ENCODE data around the gene ZC3H4.

ZC3H4 gene

DNA sequence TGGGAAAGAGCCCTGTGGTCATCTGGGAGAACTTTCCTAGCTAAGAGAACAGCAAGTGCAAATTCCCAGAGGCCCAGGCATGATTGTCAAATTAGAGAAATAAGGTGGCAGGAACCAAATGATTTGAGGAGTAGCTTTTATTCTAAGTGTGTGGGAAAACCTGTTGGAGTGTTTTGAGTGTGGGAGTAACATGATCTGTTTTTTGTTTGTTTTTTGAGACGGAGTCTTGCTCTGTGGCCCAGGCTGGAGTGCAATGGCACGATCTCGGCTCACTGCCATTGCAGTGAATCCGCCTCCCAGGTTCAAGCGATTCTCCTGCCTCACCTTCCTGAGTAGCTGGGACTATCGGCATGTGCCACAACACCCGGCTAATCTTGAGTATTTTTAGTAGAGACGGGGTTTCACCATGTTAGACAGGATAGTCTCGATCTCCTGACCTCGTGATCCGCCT, 19.5 kb upstream of the ZC3H4 start:
- no peak for DNase-seq

GRCh38 chr19:47132194-47132852, 18.7 kb upstream of the ZC3H4 start:
- no peak for DNase-seq

GRCh38 chr19:47130589-47131227, 17.1 kb upstream of the ZC3H4 start, which contains the start of gene SAE1:
Gene SAE1, plus strand, starts transcription at chr19:47130835. Its CDS starts 96 bp downstream, at chr19:47130931.
- peak; percentile 81 to 98 (median 90) for DNase-seq

- DNase-seq = no peak
Observed at GRCh38 chr19:47130120-47130588, 16.6 kb upstream of the ZC3H4 start.

GRCh38 chr19:47129579-47129978, 16.0 kb upstream of the ZC3H4 start:
- no peak for DNase-seq

DNA sequence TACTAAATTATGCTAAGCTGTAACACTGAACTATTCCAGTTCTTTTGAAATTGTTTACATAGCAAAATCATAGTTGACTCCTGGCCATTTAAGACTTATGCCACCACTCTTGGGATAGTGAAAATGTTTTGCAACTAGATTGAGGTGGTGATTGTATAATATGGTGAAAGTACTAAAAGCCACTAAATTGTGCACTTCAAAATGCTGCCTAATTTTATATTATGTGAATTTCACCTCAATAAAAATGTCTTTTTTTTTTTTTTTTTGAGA, 12.0 kb upstream of the ZC3H4 start:
- DNase-seq = no peak

- DNase-seq = no peak
Observed at GRCh38 chr19:47124937-47125668, 11.5 kb upstream of the ZC3H4 start.

- no peak for DNase-seq
Observed at GRCh38 chr19:47123406-47123805, 9.8 kb upstream of the ZC3H4 start.

DNA sequence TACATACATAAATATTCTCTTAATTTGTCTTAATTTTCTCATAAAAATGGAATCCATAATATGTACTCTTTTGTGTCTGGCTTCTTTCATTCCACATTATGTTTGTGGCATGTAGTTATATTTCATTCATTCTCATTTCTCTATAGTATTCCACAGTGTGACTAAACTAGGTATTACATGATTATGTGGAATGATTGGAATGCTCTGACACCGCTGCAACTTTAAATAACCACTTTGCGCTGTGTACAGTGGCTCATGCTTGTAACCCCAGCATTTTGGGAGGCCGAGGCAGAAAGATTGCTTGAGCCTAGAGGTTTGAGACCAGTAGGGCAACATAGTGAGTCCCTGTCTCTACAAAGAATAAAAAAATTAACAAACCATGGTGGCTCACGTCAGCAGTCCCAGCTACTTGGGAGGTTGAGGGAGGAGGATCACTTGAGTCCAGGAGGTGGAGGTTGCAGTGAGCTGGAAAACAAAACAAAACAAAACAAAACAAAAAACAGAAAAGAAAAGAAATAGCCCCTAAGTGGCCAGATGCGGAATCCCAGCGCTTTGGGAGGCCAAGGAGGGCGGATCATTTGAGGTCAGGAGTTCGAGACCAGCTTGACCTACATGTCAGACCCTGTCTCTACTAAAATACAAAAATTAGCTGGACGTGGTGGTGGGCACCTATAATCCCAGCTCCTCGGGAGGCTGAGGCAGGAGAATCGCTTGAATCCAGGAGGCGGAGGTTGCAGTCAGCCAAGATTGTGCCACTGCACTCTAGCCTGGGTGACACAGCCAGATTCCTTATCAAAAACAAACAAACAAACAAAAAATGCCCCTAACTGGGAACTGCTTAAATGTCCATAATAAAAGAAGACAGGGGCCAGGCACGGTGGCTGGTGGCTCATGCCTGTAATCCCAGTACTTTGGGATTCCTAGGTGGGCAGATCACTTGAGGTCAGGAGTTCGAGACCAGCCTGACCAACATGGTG, 9.1 kb upstream of the ZC3H4 start:
- no peak for DNase-seq

GRCh38 chr19:47120470-47121067, 7.0 kb upstream of the ZC3H4 start:
- no peak for DNase-seq

- DNase-seq = no peak
Observed at GRCh38 chr19:47113850-47114651, 475 bp upstream of the ZC3H4 start.

DNA sequence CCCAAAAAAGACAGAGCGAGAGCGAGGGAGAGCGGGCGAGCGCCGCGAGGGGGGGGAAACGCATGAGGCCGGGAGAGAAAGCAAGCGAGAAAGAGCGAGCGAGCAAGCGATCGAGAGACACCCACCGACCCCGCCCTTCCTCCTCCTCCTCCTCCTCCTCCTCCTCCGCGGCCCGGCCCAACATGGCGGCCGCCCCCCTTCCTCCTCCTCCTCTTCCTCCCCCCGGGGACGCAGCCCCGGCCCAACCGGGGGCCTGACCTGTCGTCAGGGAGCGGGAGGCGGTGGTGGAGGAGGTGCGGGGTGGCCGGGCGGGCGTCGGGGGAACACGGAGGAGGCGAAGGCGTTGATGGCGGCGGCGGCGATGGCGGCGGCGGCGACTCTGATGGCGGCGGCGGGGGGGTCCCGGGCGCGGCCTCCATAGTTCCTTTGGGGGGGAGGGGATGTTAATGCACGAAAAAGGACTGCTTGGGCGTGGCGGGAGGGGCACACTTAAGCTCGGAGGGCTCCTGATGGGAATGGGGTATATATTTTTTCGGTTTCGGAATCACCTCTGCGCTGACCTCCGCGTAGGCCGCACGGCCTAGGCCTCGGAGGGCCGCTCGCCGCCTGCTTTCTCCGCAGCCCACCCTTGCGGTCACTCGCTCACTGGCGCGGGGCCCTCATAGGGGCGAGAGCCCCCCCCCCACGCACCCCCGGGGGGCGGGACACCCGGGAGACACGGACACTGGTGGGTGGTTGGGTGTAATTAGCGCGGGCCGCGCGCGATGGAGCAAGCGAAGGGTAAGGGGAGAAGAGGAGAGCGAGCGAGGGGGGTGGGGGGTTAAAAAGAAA, 1.2 kb downstream of the ZC3H4 start:
- DNase-seq = peak; percentile 71 to 88 (median 78)

DNA sequence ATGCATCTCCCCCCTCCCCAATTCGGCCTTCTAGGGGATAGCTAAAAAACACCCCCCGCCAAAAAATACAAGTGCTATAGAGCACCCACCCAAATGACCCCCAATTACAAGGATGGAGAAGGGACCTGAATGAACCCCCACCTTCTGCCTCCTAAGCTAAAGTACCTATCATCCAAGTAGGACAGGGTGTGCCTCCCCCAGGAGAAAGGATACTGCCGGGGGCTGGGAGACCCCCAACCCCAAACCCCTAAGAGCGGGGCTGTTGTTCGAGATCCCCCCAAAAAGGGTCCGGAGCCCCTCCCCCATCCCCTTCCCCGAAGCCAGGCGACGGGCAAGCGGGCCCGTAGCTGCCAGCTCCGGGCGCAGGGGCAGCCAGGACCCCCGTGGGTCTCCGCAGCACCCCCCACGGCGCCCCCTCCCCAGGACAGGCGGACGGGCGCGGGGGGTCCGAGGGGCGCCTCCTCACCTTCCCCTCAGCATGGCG, 1.9 kb downstream of the ZC3H4 start:
- DNase-seq = no peak

GRCh38 chr19:47111006-47111621, 2.5 kb downstream of the ZC3H4 start:
- DNase-seq = peak in 1 of 4 experiments; percentile 44

DNA sequence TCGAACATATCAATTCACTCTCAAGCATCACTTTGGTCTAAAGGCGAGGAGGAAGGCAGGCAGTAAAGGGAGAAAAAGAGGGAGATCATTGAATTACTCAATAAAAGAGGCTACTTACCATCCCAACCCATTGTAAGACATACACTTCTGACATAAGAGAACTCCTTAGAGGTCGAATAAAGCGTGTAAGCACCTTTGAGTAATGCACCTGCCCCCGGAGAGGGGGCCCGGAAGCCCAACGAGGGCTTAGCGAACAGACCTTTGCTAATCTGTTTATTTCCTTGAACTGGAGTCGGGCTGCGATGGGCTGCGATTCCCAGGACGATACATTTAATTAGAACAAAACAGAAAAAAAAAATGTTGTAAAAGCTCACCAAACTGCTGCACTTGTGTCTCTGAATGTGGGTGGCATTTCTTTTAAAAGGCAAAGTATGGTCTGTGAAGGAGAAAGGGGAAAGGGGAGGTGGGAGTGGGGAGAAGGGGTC, 3.0 kb downstream of the ZC3H4 start:
- peak in 2 of 4 experiments; percentile 49 to 52 for DNase-seq

- DNase-seq = peak in 3 of 4 experiments; percentile 10 to 21 (median 17)
Observed at GRCh38 chr19:47109541-47110375, 3.8 kb downstream of the ZC3H4 start.

DNA sequence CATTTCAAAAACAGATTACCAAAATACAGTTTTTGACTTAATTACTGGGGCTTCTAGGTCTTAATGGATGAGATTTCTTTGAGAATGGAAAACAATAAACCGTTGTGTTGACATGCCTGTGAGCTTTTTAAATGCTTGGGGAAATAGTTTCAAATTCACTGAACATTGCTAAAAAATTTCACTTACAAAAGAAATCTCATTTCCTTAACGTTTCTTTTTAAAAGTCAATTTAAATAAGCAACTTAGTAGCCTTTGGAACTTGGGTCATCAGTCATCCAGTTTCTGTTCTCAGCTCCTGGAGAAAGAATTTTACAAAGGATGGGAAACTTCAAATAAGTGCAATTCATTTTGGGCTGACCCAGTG, 4.4 kb downstream of the ZC3H4 start:
- no peak for DNase-seq

DNA sequence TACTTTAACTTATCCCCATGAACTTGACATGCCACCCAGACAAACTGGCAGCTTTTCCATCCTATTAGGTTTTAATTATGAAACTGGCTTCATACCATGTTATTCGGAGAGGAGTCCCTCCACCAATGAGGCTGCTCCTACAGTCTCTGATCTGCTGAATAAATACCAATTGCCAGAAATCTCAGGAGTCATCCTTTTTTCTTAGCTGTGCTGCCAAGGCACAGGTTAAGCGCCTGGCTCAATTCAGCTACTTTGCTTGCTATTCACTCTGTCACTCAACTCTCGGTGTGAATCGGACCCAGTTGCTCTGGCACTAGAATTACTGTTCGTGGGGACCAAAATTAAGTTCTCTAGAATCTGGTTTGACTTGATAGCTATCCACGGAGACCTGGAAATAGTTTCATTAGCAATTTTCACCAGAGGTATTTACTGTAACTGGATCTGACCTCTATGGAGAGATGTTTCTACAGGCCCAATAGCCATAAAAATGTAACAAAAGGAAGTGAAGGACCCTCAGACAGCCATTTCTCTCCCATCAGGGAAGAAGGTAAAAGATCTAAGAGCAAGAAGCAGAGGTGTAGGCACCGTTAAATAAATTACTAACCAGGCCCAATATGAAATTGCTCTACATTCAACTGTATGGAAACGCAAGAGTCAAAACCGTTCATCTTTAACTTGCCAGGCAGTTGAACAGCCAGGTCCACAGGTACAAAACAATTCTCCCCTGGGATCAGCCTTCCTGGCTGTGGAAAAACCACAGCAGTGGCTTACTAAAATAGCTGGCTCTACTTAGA, 5.4 kb downstream of the ZC3H4 start:
- DNase-seq = no peak

Data from activated CD4-positive, CD25-positive, alpha-beta regulatory T cell (primary cell).